ENCODE data around the gene LIPC. TPM values are rescaled to one million over a fixed set of nuclear protein-coding genes. Genes with fewer than 3 reads are reported as not detected.

LIPC gene
- total and polyA plus RNA-seq, 9 of the 15 experiments (the other 6 are each of a cell fraction or from before 2014, with no cell fraction given): 0.07 to 0.41 (median 0.11) TPM; not detected in 2

- TF ChIP-seq HMGN3 (IDR thresholded peaks at IDR 0.05; ENCODE audit: borderline replicate concordance, extremely low read depth, insufficient read length, low read depth, low read length): no peak
- no peak for TF ChIP-seq PREB (CRISPR knock-in tag; IDR thresholded peaks at IDR 0.05)
- no peak for TF ChIP-seq AFF4 (CRISPR knock-in tag; IDR thresholded peaks at IDR 0.05)
- TF ChIP-seq, protein P1, sequence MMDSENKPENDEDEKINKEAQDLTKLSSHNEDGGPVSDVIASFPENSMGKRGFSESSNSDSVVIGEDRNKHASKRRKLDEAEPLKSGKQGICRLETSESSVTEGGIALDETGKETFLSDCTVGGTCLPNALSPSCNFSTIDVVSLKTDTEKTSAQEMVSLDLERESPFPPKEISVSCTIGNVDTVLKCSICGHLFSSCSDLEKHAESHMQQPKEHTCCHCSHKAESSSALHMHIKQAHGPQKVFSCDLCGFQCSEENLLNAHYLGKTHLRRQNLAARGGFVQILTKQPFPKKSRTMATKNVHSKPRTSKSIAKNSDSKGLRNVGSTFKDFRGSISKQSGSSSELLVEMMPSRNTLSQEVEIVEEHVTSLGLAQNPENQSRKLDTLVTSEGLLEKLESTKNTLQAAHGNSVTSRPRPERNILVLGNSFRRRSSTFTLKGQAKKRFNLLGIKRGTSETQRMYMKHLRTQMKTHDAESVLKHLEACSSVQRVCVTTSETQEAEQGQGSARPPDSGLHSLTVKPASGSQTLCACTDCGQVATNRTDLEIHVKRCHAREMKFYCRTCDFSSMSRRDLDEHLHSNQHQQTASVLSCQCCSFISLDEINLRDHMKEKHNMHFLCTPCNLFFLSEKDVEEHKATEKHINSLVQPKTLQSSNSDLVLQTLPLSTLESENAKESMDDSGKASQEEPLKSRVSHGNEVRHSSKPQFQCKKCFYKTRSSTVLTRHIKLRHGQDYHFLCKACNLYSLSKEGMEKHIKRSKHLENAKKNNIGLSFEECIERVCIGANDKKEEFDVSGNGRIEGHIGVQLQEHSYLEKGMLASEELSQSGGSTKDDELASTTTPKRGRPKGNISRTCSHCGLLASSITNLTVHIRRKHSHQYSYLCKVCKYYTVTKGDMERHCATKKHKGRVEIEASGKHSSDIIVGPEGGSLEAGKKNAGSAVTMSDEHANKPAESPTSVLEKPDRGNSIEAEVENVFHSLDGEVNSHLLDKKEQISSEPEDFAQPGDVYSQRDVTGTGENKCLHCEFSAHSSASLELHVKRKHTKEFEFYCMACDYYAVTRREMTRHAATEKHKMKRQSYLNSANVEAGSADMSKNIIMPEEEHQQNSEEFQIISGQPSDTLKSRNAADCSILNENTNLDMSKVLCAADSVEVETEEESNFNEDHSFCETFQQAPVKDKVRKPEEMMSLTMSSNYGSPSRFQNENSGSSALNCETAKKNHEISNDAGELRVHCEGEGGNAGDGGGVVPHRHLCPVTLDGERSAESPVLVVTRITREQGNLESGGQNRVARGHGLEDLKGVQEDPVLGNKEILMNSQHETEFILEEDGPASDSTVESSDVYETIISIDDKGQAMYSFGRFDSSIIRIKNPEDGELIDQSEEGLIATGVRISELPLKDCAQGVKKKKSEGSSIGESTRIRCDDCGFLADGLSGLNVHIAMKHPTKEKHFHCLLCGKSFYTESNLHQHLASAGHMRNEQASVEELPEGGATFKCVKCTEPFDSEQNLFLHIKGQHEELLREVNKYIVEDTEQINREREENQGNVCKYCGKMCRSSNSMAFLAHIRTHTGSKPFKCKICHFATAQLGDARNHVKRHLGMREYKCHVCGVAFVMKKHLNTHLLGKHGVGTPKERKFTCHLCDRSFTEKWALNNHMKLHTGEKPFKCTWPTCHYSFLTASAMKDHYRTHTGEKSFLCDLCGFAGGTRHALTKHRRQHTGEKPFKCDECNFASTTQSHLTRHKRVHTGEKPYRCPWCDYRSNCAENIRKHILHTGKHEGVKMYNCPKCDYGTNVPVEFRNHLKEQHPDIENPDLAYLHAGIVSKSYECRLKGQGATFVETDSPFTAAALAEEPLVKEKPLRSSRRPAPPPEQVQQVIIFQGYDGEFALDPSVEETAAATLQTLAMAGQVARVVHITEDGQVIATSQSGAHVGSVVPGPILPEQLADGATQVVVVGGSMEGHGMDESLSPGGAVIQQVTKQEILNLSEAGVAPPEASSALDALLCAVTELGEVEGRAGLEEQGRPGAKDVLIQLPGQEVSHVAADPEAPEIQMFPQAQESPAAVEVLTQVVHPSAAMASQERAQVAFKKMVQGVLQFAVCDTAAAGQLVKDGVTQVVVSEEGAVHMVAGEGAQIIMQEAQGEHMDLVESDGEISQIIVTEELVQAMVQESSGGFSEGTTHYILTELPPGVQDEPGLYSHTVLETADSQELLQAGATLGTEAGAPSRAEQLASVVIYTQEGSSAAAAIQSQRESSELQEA (IDR thresholded peaks at IDR 0.05; ENCODE audit: low read depth): no peak
- no peak for TF ChIP-seq HDAC6 (IDR thresholded peaks at IDR 0.05; ENCODE audit: low read depth, low read length)
- TF ChIP-seq, protein P2, sequence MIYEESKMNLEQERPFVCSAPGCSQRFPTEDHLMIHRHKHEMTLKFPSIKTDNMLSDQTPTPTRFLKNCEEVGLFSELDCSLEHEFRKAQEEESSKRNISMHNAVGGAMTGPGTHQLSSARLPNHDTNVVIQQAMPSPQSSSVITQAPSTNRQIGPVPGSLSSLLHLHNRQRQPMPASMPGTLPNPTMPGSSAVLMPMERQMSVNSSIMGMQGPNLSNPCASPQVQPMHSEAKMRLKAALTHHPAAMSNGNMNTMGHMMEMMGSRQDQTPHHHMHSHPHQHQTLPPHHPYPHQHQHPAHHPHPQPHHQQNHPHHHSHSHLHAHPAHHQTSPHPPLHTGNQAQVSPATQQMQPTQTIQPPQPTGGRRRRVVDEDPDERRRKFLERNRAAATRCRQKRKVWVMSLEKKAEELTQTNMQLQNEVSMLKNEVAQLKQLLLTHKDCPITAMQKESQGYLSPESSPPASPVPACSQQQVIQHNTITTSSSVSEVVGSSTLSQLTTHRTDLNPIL (CRISPR knock-in tag; IDR thresholded peaks at IDR 0.05): no peak
- TF ChIP-seq, protein P3, sequence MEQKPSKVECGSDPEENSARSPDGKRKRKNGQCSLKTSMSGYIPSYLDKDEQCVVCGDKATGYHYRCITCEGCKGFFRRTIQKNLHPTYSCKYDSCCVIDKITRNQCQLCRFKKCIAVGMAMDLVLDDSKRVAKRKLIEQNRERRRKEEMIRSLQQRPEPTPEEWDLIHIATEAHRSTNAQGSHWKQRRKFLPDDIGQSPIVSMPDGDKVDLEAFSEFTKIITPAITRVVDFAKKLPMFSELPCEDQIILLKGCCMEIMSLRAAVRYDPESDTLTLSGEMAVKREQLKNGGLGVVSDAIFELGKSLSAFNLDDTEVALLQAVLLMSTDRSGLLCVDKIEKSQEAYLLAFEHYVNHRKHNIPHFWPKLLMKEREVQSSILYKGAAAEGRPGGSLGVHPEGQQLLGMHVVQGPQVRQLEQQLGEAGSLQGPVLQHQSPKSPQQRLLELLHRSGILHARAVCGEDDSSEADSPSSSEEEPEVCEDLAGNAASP (IDR thresholded peaks at IDR 0.05): no peak
- TF ChIP-seq ZNF75A (CRISPR knock-in tag; IDR thresholded peaks at IDR 0.05): no peak
- peak; percentile 76; the same call in 1 of the 2 replicates for TF ChIP-seq NBN (IDR thresholded peaks at IDR 0.05; ENCODE audit: low read depth)
These were observed 115.1 kb downstream of the LIPC start (continued) for GRCh38 chr15:58546635-58547627.
